Measurements from ENCODE around the gene RHOF.

RHOF gene

GRCh38 chr12:121830588-121831265 lies 37.2 kb upstream of the RHOF start:
- FAIRE-seq, result no peak
- no peak for TF ChIP-seq CTCF (IDR thresholded peaks at IDR 0.05; ENCODE audit: insufficient read depth, missing control alignments)

GRCh38 chr12:121830134-121830533 lies 36.6 kb upstream of the RHOF start:
- DNase-seq (ENCODE audit: insufficient read length, low spot score) (no peak), FAIRE-seq (no peak)
- TF ChIP-seq CTCF (IDR thresholded peaks at IDR 0.05; ENCODE audit: insufficient read depth, missing control alignments), result no peak

More at GRCh38 chr12:121830588-121831265, 37.2 kb upstream of the RHOF start:
- no peak for DNase-seq (ENCODE audit: insufficient read length, low spot score)

GRCh38 chr12:121829250-121829918 lies 35.9 kb upstream of the RHOF start:
- FAIRE-seq (no peak), DNase-seq (ENCODE audit: insufficient read length, low spot score) (no peak)
- no peak for TF ChIP-seq CTCF (IDR thresholded peaks at IDR 0.05; ENCODE audit: insufficient read depth, missing control alignments)

GRCh38 chr12:121828826-121829225 lies 35.3 kb upstream of the RHOF start:
- FAIRE-seq, result no peak

GRCh38 chr12:121828306-121828705 lies 34.8 kb upstream of the RHOF start:
- no peak for DNase-seq (ENCODE audit: insufficient read length, low spot score)
- no peak for FAIRE-seq
- no peak for TF ChIP-seq CTCF (IDR thresholded peaks at IDR 0.05; ENCODE audit: insufficient read depth, missing control alignments)

More at GRCh38 chr12:121828826-121829225, 35.3 kb upstream of the RHOF start:
- no peak for DNase-seq (ENCODE audit: insufficient read length, low spot score)
- no peak for TF ChIP-seq CTCF (IDR thresholded peaks at IDR 0.05; ENCODE audit: insufficient read depth, missing control alignments)

- DNase-seq (ENCODE audit: insufficient read length, low spot score) (no peak), FAIRE-seq (no peak)
- TF ChIP-seq CTCF (IDR thresholded peaks at IDR 0.05; ENCODE audit: insufficient read depth, missing control alignments), result no peak
These were observed 34.0 kb upstream of the RHOF start for GRCh38 chr12:121827351-121828099.
